IMR-90 (cell line): ENCODE data around the gene RTP5. TPM values are rescaled to one million over a fixed set of nuclear protein-coding genes. Genes with fewer than 3 reads are reported as not detected.

Experiments used
- ATAC-seq: fragments of 200-7000 bp; cut with Tn5 transposase; 2 replicates; pipeline ENCODE4 v1.9.1; 2020; ENCODE audit warnings: low read depth, mild to moderate bottlenecking, moderate library complexity
- BruUV-seq: library from RNA; stranded (reverse); fragments of 400-500 nt; replicated peaks from 2 replicates; lab custom pipeline; 2021; lab: Mats Ljungman, UMichigan
- CTCF ChIA-PET: fragments of 300-600 bp; formaldehyde crosslinking; extraction: SDS; loops from one replicate; lab custom pipeline; 2021; ENCODE audit warnings: antibody characterized with exemption; lab: Yijun Ruan, JAX
- POLR2A ChIA-PET: fragments of 300-600 bp; sonication (Branson Sonifier 250); formaldehyde crosslinking; loops from one replicate; lab custom pipeline; 2022; ENCODE audit warnings: antibody characterized with exemption; ENCODE audit not compliant: unreplicated experiment; lab: Charles Lee
- DNase-seq: peaks from one replicate; pipeline ENCODE4 v3.0.0; 2013
- H2AFZ ChIP-seq: replicated peaks from 2 replicates; pipeline ENCODE3; 2013; ENCODE audit warnings: low read length, mild to moderate bottlenecking; ENCODE audit not compliant: poor library complexity
- H2AK5ac ChIP-seq: 2 replicates; pipeline ENCODE4 v1.6.1; 2013; ENCODE audit warnings: low read depth, low read length, inconsistent platforms
- H2AK9ac ChIP-seq: replicated peaks from 2 replicates; pipeline ENCODE3; 2013; ENCODE audit warnings: mild to moderate bottlenecking, low read depth, low read length, moderate library complexity; ENCODE audit not compliant: poor library complexity
- H2BK120ac ChIP-seq: 2 replicates; pipeline ENCODE4 v1.6.1; 2013; ENCODE audit warnings: low read depth, low read length, inconsistent platforms
- H2BK15ac ChIP-seq: 3 replicates; pipeline ENCODE4 v1.6.1; 2013; ENCODE audit warnings: low read depth, low read length, inconsistent platforms
- H2BK20ac ChIP-seq: 2 replicates; pipeline ENCODE4 v1.6.1; 2013; ENCODE audit warnings: low read depth, mild to moderate bottlenecking, inconsistent platforms, low read length, moderate library complexity
- H2BK5ac ChIP-seq: 2 replicates; pipeline ENCODE4 v1.6.1; 2013; ENCODE audit warnings: mild to moderate bottlenecking, low read depth, low read length, inconsistent platforms; ENCODE audit not compliant: poor library complexity, severe bottlenecking
- H3K14ac ChIP-seq: replicated peaks from 2 replicates; pipeline ENCODE4 v1.6.1; 2013; ENCODE audit warnings: low read depth, low read length, inconsistent platforms
- H3K18ac ChIP-seq: 2 replicates; pipeline ENCODE4 v1.6.1; 2013; ENCODE audit warnings: low read depth, low read length, control low read depth
- H3K23ac ChIP-seq: 2 replicates; pipeline ENCODE4 v1.6.1; 2013; ENCODE audit warnings: low read depth, low read length, inconsistent platforms
- H3K27ac ChIP-seq: 2 replicates; pipeline ENCODE4 v1.5.1; 2013; ENCODE audit warnings: mild to moderate bottlenecking, control low read depth, low read length; ENCODE audit not compliant: insufficient read depth
- H3K27me3 ChIP-seq: 2 replicates; pipeline ENCODE4 v1.6.1; 2013; ENCODE audit warnings: low read length; ENCODE audit not compliant: control insufficient read depth, insufficient read depth
- H3K36me3 ChIP-seq: 2 replicates; pipeline ENCODE4 v1.6.1; 2013; ENCODE audit warnings: low read length, mixed read lengths; ENCODE audit not compliant: control insufficient read depth, insufficient read depth
- H3K4ac ChIP-seq: 2 replicates; pipeline ENCODE4 v1.6.1; 2013; ENCODE audit warnings: low read depth, low read length, inconsistent platforms
- H3K4me1 ChIP-seq: 2 replicates; pipeline ENCODE4 v1.6.1; 2013; ENCODE audit warnings: low read length, mixed read lengths; ENCODE audit not compliant: control insufficient read depth, insufficient read depth
- H3K4me2 ChIP-seq: 2 replicates; pipeline ENCODE4 v1.6.1; 2013; ENCODE audit warnings: low read depth, mild to moderate bottlenecking, control low read depth, low read length, moderate library complexity
- H3K4me3 ChIP-seq: 2 replicates; pipeline ENCODE4 v1.5.1; 2013; ENCODE audit warnings: low read depth, mild to moderate bottlenecking, control low read depth, low read length, moderate library complexity; ENCODE audit not compliant: insufficient read depth
- H3K56ac ChIP-seq: 2 replicates; pipeline ENCODE4 v1.6.1; 2013; ENCODE audit warnings: low read length, inconsistent platforms; ENCODE audit not compliant: insufficient read depth; ENCODE audit errors: extremely low read depth
- H3K79me1 ChIP-seq, 2 experiments: 2 replicates each; pipeline ENCODE4 v1.6.1; 2013; ENCODE audit warnings: low read length in 2 of 2, inconsistent platforms in 1 of 2, low read depth in 1 of 2
- H3K9ac ChIP-seq: 2 replicates; pipeline ENCODE4 v1.6.1; 2013; ENCODE audit warnings: low read depth, low read length, control low read depth
- H3K9me1 ChIP-seq: 2 replicates; pipeline ENCODE4 v1.6.1; 2013; ENCODE audit warnings: low read length, inconsistent platforms; ENCODE audit not compliant: insufficient read depth
- H3K9me3 ChIP-seq: 2 replicates; pipeline ENCODE4 v1.6.1; 2013; ENCODE audit warnings: low read length; ENCODE audit not compliant: control insufficient read depth, insufficient read depth
- H4K20me1 ChIP-seq: 2 replicates; pipeline ENCODE4 v1.6.1; 2013; ENCODE audit warnings: low read length, inconsistent platforms; ENCODE audit not compliant: insufficient read depth
- H4K5ac ChIP-seq: 2 replicates; pipeline ENCODE4 v1.6.1; 2013; ENCODE audit warnings: mild to moderate bottlenecking, low read depth, low read length, control low read depth
- H4K8ac ChIP-seq, 2 experiments: 2 replicates each; pipeline ENCODE4 v1.6.1; 2013; ENCODE audit warnings: low read depth in 2 of 2, low read length in 2 of 2, control low read depth in 1 of 2, inconsistent platforms in 1 of 2
- H4K91ac ChIP-seq: 2 replicates; pipeline ENCODE4 v1.6.1; 2013; ENCODE audit warnings: low read depth, low read length, inconsistent platforms; ENCODE audit not compliant: insufficient read depth
- CEBPB ChIP-seq: IDR thresholded peaks from 2 replicates; pipeline ENCODE4 v1.6.1; 2012; ENCODE audit warnings: low read depth, low read length, improper control_type of control experiment
- MAZ ChIP-seq: IDR thresholded peaks from 2 replicates; pipeline ENCODE4 v1.6.1; 2012; ENCODE audit warnings: low read depth, mild to moderate bottlenecking, low read length, improper control_type of control experiment, moderate library complexity, borderline replicate concordance
- MXI1 ChIP-seq: IDR thresholded peaks from 2 replicates; pipeline ENCODE4 v1.6.1; 2012; ENCODE audit warnings: low read depth, mild to moderate bottlenecking, low read length, moderate library complexity, borderline replicate concordance
- NFE2L2 ChIP-seq: fragments of 150-350 bp; IDR thresholded peaks from 2 replicates; pipeline ENCODE4 v1.6.1; 2016; ENCODE audit warnings: low read depth, mild to moderate bottlenecking, low read length
- RAD21 ChIP-seq: IDR thresholded peaks from 2 replicates; pipeline ENCODE4 v1.6.1; 2012; ENCODE audit warnings: low read length, improper control_type of control experiment
- RCOR1 ChIP-seq: IDR thresholded peaks from 2 replicates; pipeline ENCODE4 v1.6.1; 2012; ENCODE audit warnings: mild to moderate bottlenecking, low read length, improper control_type of control experiment; ENCODE audit not compliant: insufficient replicate concordance
- RFX5 ChIP-seq: IDR thresholded peaks from 2 replicates; pipeline ENCODE4 v1.8.0; 2012; ENCODE audit warnings: low read depth, mild to moderate bottlenecking, low read length, moderate library complexity
- WGBS, 2 experiments: methylation state at CpG; one replicate each; pipeline versions ENCODE4 v1.1.5 to v1.1.7; 2013; ENCODE audit warnings: missing lambda C conversion rate in 2 of 2; ENCODE audit not compliant: insufficient read length in 1 of 2; ENCODE audit errors: extremely low coverage in 2 of 2; 5-methylcytosine and 5-hydroxymethylcytosine counted together
- dilution Hi-C: fragments of 300-500 bp; cut with HindIII; formaldehyde crosslinking; loops from one replicate; pipeline ENCODE4 v1.14.3; 2018; ENCODE audit warnings: low sequenced_read_pairs; ENCODE audit not compliant: unreplicated experiment
- in situ Hi-C: fragments of 300-500 bp; cut with MboI; formaldehyde crosslinking; loops from 3 replicates; pipeline ENCODE4 v1.14.3; 2019; ENCODE audit warnings: low sequenced_read_pairs, inconsistent platforms, mixed read lengths
- intact Hi-C: fragments of 100-400 bp; cut with micrococcal nuclease; formaldehyde crosslinking; loops from 2 replicates; pipeline ENCODE4 v1.10.0; 2022
- polyA plus RNA-seq, 3 experiments: library from polyadenylated mRNA; depleted of rRNA; stranded (reverse); fragments of >200 nt; gene quantifications; 2 replicates each; pipeline ENCODE4 v1.2.3, GENCODE V29; 2012; ENCODE audit warnings: low replicate concordance in 1 of 3
- total RNA-seq: library from RNA; depleted of rRNA; stranded (reverse); fragments of >200 nt; gene quantifications from 2 replicates; pipeline ENCODE4 v1.2.3, GENCODE V29; 2012

RTP5 gene
- total and polyA plus RNA-seq, 2 of the 4 experiments (the other 2 are of a cell fraction), result not detected

- dilution Hi-C loops, result no loop called here
- ChIA-PET CTCF (no interaction called here), POLR2A (no interaction called here)
- TF ChIP-seq RAD21 (no peak), NFE2L2 (no peak), RCOR1 (no peak), CEBPB (no peak), MAZ (no peak), RFX5 (no peak), MXI1 (no peak)
- in situ Hi-C loops, result no loop called here
- H3K4me3 ChIP-seq, result no peak overlapping the region
- ATAC-seq (no peak), DNase-seq (no peak)
- intact Hi-C loops, result no loop called here
- H3K4me1 ChIP-seq, result no peaks in the 10 kb centered on the region
- no peaks in the 10 kb centered on the region for H3K9me1 ChIP-seq
- H2BK15ac ChIP-seq, result no peak overlapping the region
- no TSS peak for BruUV-seq
- H2AFZ ChIP-seq, result no peak overlapping the region
- no peak overlapping the region for H4K8ac ChIP-seq
- no peak overlapping the region for H3K4me2 ChIP-seq
- H3K36me3 ChIP-seq, result no peaks in the 10 kb centered on the region
- no peak overlapping the region for H3K9ac ChIP-seq
- no peak overlapping the region for H3K23ac ChIP-seq
- no peak overlapping the region for H3K56ac ChIP-seq
- no peak overlapping the region for H3K14ac ChIP-seq
- H3K9me3 ChIP-seq, result peaks cover 13% of the 10 kb centered on the region
- WGBS, 2 experiments, result 80% methylated on average over 2 of the region's 10 CpGs; no CpG with 5 or more reads in 1 of the 2 experiments
- H3K27ac ChIP-seq, result no peak overlapping the region
- no peak overlapping the region for H2BK120ac ChIP-seq
- H4K5ac ChIP-seq, result no peak overlapping the region
- H2BK5ac ChIP-seq, result no peak overlapping the region
- no peak overlapping the region for H2BK20ac ChIP-seq
- no peaks in the 10 kb centered on the region for H4K20me1 ChIP-seq
- no peak overlapping the region for H3K4ac ChIP-seq
- H2AK9ac ChIP-seq, result no peak overlapping the region
- H2AK5ac ChIP-seq, result no peak overlapping the region
- peaks cover 3% of the 10 kb centered on the region; the same call in 1 of the 2 replicates for H3K27me3 ChIP-seq
- H3K79me1 ChIP-seq, result no peaks in the 10 kb centered on the region
- no peak overlapping the region for H3K18ac ChIP-seq
- H4K91ac ChIP-seq, result no peak overlapping the region
These were observed 42.0 kb downstream of the RTP5 start for GRCh38 chr2:241911551-241911950.
